GM03348 (cell line): Measurements from ENCODE around the gene SLC12A3.
A peak's percentile ranks its signal among the peaks of the same experiment; 100 is the strongest.

Source experiments
- DNase-seq: peaks from one replicate; pipeline ENCODE4 v3.0.0; 2012; ENCODE audit warnings: low spot score

SLC12A3 gene

GRCh38 chr16:56847173-56847910, 17.7 kb upstream of the SLC12A3 start:
- DNase-seq: no peak

GRCh38 chr16:56848029-56848936, 16.7 kb upstream of the SLC12A3 start:
- peak; percentile 60 for DNase-seq

GRCh38 chr16:56848955-56849689, 15.9 kb upstream of the SLC12A3 start:
- peak; percentile 82 for DNase-seq

- DNase-seq: no peak
Observed at GRCh38 chr16:56849690-56850680, 15.0 kb upstream of the SLC12A3 start.

GRCh38 chr16:56851671-56852400, 13.2 kb upstream of the SLC12A3 start:
- peak; percentile 61 for DNase-seq

- no peak for DNase-seq
Observed at GRCh38 chr16:56852401-56852730, 12.6 kb upstream of the SLC12A3 start.

GRCh38 chr16:56852968-56853367, 12.0 kb upstream of the SLC12A3 start:
- DNase-seq: no peak

- DNase-seq: no peak
Observed at GRCh38 chr16:56855201-56855600, 9.8 kb upstream of the SLC12A3 start.

- no peak for DNase-seq
Observed at GRCh38 chr16:56855946-56856345, 9.1 kb upstream of the SLC12A3 start.

GRCh38 chr16:56856876-56857447, 8.0 kb upstream of the SLC12A3 start:
- no peak for DNase-seq

GRCh38 chr16:56858374-56858773, 6.6 kb upstream of the SLC12A3 start:
- no peak for DNase-seq

- no peak for DNase-seq
Observed at GRCh38 chr16:56859636-56860035, 5.4 kb upstream of the SLC12A3 start.

- DNase-seq: no peak
Observed at GRCh38 chr16:56860226-56861020, 4.6 kb upstream of the SLC12A3 start.

- DNase-seq: no peak
Observed at GRCh38 chr16:56861092-56861610, 3.9 kb upstream of the SLC12A3 start.

- no peak for DNase-seq
Observed at GRCh38 chr16:56861756-56862155, 3.3 kb upstream of the SLC12A3 start.

GRCh38 chr16:56862776-56863175, 2.2 kb upstream of the SLC12A3 start:
- DNase-seq: no peak

GRCh38 chr16:56865394-56866062, 521 bp downstream of the SLC12A3 start:
- no peak for DNase-seq

- peak; percentile 83 for DNase-seq
Observed at GRCh38 chr16:56866955-56867830, 2.2 kb downstream of the SLC12A3 start.
